ENCODE results near the gene PANK1. TPM values are rescaled to one million over a fixed set of nuclear protein-coding genes. Genes with fewer than 3 reads are reported as not detected.
"Not testable (repeated sequence)": the region's sequence is repeated elsewhere in the genome, so short reads cannot be mapped to it uniquely, and the experiment has no call there.

The PANK1 gene
- total RNA-seq, 4 donors from 2014 or later = under 0.01 to 25.9 (median 2.6) TPM

DNA sequence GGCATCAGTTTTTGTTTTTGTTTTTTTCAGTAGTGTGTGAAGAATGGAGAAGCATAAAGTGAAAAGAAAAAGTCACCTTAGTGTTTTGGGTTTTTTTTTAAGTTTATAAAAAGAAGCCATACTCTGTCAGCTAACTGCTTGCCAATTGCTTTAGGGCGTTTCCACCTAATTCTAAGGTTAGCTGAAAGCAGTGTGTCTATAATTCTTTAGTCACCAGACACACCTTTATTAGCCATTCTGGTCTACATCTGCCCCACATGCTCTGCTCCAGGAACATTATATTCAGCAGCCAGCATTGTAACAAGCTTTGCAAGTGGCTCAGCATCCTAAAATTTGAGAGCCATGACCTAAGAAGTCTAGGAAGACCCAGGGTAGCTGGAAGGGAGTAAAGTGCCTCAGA is 95.5 kb downstream of the PANK1 start:
- DNase-seq = no peak
- no peaks in the 10 kb centered on the region for H3K36me3 ChIP-seq
- no peaks in the 10 kb centered on the region for H3K9me3 ChIP-seq
- TF ChIP-seq, protein P1, sequence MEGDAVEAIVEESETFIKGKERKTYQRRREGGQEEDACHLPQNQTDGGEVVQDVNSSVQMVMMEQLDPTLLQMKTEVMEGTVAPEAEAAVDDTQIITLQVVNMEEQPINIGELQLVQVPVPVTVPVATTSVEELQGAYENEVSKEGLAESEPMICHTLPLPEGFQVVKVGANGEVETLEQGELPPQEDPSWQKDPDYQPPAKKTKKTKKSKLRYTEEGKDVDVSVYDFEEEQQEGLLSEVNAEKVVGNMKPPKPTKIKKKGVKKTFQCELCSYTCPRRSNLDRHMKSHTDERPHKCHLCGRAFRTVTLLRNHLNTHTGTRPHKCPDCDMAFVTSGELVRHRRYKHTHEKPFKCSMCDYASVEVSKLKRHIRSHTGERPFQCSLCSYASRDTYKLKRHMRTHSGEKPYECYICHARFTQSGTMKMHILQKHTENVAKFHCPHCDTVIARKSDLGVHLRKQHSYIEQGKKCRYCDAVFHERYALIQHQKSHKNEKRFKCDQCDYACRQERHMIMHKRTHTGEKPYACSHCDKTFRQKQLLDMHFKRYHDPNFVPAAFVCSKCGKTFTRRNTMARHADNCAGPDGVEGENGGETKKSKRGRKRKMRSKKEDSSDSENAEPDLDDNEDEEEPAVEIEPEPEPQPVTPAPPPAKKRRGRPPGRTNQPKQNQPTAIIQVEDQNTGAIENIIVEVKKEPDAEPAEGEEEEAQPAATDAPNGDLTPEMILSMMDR (IDR thresholded peaks at IDR 0.05) = no peak
- TF ChIP-seq POLR2A (IDR thresholded peaks at IDR 0.05) = no peak
- H3K27ac ChIP-seq = no peak overlapping the region
- H3K4me1 ChIP-seq = no peaks in the 10 kb centered on the region
- no peaks in the 10 kb centered on the region for H3K27me3 ChIP-seq
- no peak overlapping the region for H3K4me3 ChIP-seq
- intact Hi-C loops (cut with DNase I; ENCODE audit: low total_unique reads) = no loop called here

DNA sequence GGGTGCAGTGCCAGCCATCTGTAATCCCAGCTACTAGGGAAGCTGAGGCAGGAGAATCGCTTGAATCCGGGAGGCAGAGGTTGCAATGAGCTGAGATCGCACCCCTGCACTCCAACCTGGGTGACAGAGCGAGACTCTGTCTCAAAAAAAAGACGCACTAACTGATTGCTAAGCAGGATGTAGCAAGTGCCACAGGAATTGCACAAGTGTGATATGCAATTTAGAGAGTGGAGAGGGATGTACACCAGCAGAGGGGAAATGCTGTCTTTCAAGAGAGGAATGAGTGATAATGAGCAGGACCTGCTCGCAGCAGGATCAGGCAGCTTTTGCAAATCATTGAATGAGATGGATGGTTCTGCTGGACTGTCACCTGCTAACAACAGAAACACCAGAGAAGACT is 96.4 kb downstream of the PANK1 start:
- H3K9me3 ChIP-seq = no peaks in the 10 kb centered on the region
- no peak overlapping the region for H3K4me3 ChIP-seq
- no peak overlapping the region for H3K27ac ChIP-seq
- DNase-seq = no peak
- H3K36me3 ChIP-seq = no peaks in the 10 kb centered on the region
- H3K27me3 ChIP-seq = no peaks in the 10 kb centered on the region
- no peak for TF ChIP-seq POLR2A (IDR thresholded peaks at IDR 0.05)
- TF ChIP-seq, protein P1 (IDR thresholded peaks at IDR 0.05) = no peak
- H3K4me1 ChIP-seq = no peaks in the 10 kb centered on the region
- intact Hi-C loops (cut with DNase I; ENCODE audit: low total_unique reads) = no loop called here

DNA sequence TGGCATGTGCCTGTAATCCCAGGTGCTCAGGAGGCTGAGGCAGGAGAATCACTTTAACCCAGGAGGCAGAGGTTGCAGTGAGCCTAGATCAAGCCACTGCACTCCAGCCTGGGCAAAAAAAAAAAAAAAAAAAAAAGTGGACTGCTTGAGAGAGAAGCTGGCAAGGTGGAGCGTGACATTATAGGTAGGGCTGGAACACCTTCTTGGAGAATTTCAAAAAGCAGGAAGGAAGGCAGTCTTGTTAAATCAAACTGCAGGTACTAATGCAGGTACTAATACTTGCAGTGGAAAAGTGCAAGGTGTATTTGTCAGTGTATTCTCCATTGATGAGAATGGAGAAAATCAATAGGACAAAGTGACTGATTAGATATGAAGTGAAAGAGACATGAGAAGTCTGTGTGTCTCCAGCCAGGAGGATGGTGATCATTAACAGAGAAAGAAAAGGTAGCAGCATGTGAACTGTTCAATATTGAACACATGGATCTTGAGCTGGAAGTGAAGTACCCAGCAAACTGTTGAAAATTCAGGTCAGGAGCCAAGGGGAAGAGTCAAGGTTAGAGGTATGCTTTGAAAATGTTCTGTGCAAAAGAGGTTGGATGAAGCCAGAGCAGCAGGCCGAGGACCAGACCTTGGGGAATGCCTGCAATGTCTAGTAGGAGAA is 97.1 kb downstream of the PANK1 start:
- intact Hi-C loops (cut with DNase I; ENCODE audit: low total_unique reads) = no loop called here
- Histone ChIP-seq H3K36me3 (no peaks in the 10 kb centered on the region), H3K27me3 (no peaks in the 10 kb centered on the region), H3K27ac (no peak overlapping the region), H3K4me3 (no peak overlapping the region), H3K9me3 (no peaks in the 10 kb centered on the region), H3K4me1 (no peaks in the 10 kb centered on the region)
- TF ChIP-seq, protein P1 (IDR thresholded peaks at IDR 0.05) = no peak
- TF ChIP-seq POLR2A (IDR thresholded peaks at IDR 0.05) = no peak
- DNase-seq = no peak

DNA sequence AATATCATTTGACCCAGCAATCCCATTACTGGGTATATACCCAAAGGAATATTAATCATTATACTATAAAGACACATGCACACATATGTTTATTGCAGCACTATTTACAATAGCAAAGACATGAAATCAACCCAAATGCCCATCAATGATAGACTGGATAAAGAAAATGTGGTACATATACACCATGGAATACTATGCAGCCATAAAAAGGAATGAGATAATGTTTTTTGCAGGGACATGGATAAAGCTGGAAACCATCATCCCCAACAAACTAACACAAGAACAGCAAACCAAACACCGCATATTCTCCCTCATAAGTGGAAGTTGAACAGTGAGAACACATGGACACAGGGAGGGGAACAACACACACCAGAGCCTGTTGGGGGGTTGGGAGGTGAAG is 98.4 kb downstream of the PANK1 start:
- H3K27me3 ChIP-seq; H3K4me1 ChIP-seq; intact Hi-C loops (cut with DNase I; ENCODE audit: low total_unique reads); DNase-seq; H3K27ac ChIP-seq; H3K9me3 ChIP-seq; H3K4me3 ChIP-seq; H3K36me3 ChIP-seq: not testable (repeated sequence)

DNA sequence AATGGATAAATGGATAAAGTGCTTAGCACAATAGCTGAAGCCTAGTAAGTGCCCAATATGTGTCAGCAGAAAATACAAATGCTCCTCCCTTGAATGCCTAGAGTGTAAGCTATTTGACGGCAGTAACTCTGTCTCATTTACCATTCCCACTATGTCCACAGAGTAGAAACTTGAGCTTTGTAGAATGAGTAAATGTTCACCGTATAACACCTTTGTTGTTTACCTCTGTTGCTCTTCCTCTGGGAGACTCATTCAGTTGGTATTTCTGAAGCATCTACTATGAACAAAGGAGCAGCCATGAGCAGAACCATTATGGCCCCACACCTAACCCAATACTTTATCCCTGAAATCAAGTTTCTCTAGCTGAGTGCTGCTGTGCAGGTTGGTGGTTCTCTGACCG is 101.2 kb downstream of the PANK1 start:
- TF ChIP-seq POLR2A (IDR thresholded peaks at IDR 0.05) = no peak
- TF ChIP-seq, protein P1 (IDR thresholded peaks at IDR 0.05) = no peak
- H3K4me3 ChIP-seq = no peak overlapping the region
- no peaks in the 10 kb centered on the region for H3K9me3 ChIP-seq
- H3K27me3 ChIP-seq = no peaks in the 10 kb centered on the region
- no peak for DNase-seq
- H3K36me3 ChIP-seq = no peaks in the 10 kb centered on the region
- H3K4me1 ChIP-seq = no peaks in the 10 kb centered on the region
- no peak overlapping the region for H3K27ac ChIP-seq
- intact Hi-C loops (cut with DNase I; ENCODE audit: low total_unique reads) = no loop called here

Measured in uterus (tissue), 4 donors.